K562 (cell line): ENCODE results near the gene CLSTN2.

Experiments used
- CREB1 ChIP-seq, 2 experiments: sonication (generic) in 1 of 2; formaldehyde crosslinking in 1 of 2; IDR thresholded peaks; 2 replicates each; pipeline versions ENCODE4 v1.6.1 to v1.8.0; 2012 to 2022; ENCODE audit warnings: inconsistent platforms in 1 of 2, mild to moderate bottlenecking in 1 of 2, missing genetic modification reagents in 1 of 2, moderate library complexity in 1 of 2
- JUN ChIP-seq, 2 experiments: sonication (generic) in 1 of 2; formaldehyde crosslinking in 1 of 2; IDR thresholded peaks; 2 replicates each; pipeline versions ENCODE4 v1.6.1 to v1.8.0; 2012 to 2022; ENCODE audit warnings: borderline replicate concordance in 2 of 2, mild to moderate bottlenecking in 2 of 2, improper control_type of control experiment in 1 of 2, low read depth in 1 of 2, low read length in 1 of 2, missing genetic modification reagents in 1 of 2
- MXI1 ChIP-seq: IDR thresholded peaks from 2 replicates; pipeline ENCODE4 v1.6.1; 2011; ENCODE audit warnings: low read depth, mild to moderate bottlenecking, improper control_type of control experiment, low read length
- PCBP2 ChIP-seq: fragments of 200-400 bp; formaldehyde crosslinking; IDR thresholded peaks from 2 replicates; pipeline ENCODE4 v1.6.1; 2018; ENCODE audit warnings: low read length, low read depth, mild to moderate bottlenecking, moderate library complexity; ENCODE audit not compliant: poor library complexity, severe bottlenecking
- RAD21 ChIP-seq, 2 experiments: fragments of 250-450 bp in 1 of 2; fragments of 450-650 bp in 1 of 2; sonication (Bioruptor Pico) in 1 of 2; formaldehyde crosslinking in 1 of 2; IDR thresholded peaks in 1 of 2; conservative IDR thresholded peaks in 1 of 2; 2 replicates each; pipeline versions ENCODE4 v1.4.0 to v1.8.0; 2020 to 2022; ENCODE audit warnings: mild to moderate bottlenecking in 2 of 2, moderate library complexity in 1 of 2
- SLC30A9 ChIP-seq: fragments of 250-450 bp; sonication (Bioruptor Pico); IDR thresholded peaks from 2 replicates; pipeline ENCODE4 v1.8.0; 2022; ENCODE audit warnings: mild to moderate bottlenecking, moderate library complexity
- SP2 ChIP-seq: IDR thresholded peaks from 2 replicates; pipeline ENCODE4 v1.6.1; 2011; ENCODE audit warnings: mild to moderate bottlenecking, low read depth, low read length, moderate library complexity; ENCODE audit not compliant: poor library complexity, severe bottlenecking; ENCODE audit errors: extremely low read depth
- TSC22D4 ChIP-seq: fragments of 450-650 bp; IDR thresholded peaks from 2 replicates; pipeline ENCODE4 v1.6.1; 2016; ENCODE audit warnings: missing genetic modification characterization, missing biosample characterization, control low read depth
- YY1 ChIP-seq, 3 experiments: IDR thresholded peaks; 2 replicates each; pipeline ENCODE4 v1.6.1; 2011; ENCODE audit warnings: low read length in 2 of 3, mild to moderate bottlenecking in 2 of 3, moderate library complexity in 2 of 3, borderline replicate concordance in 1 of 3, control low read depth in 1 of 3, low read depth in 1 of 3; ENCODE audit not compliant: insufficient read depth in 3 of 3, insufficient replicate concordance in 2 of 3, control insufficient read depth in 1 of 3, insufficient read length in 1 of 3; ENCODE audit errors: extremely low read depth in 1 of 3
- ZNF431 ChIP-seq: sonication (generic); formaldehyde crosslinking; IDR thresholded peaks from 2 replicates; pipeline ENCODE4 v1.8.0; 2022; ENCODE audit warnings: mild to moderate bottlenecking, missing genetic modification reagents
- ZNF592 ChIP-seq: fragments of 450-650 bp; IDR thresholded peaks from 2 replicates; pipeline ENCODE4 v1.6.1; 2017; ENCODE audit warnings: antibody characterized with exemption, mild to moderate bottlenecking

GRCh38 chr3:140160553-140160952 lies 225.6 kb downstream of the CLSTN2 start:
- TF ChIP-seq RAD21 (CRISPR knock-in tag; conservative IDR thresholded peaks at IDR 0.05 in 1 of 2, IDR thresholded peaks at IDR 0.05 in 1 of 2) (no peak), SLC30A9 (CRISPR knock-in tag) (no peak), ZNF592 (no peak), SP2 (no peak), ZNF431 (CRISPR knock-in tag) (no peak), TSC22D4 (no peak), JUN (IDR thresholded peaks at IDR 0.05; ENCODE audit: borderline replicate concordance, low read depth, low read length) (no peak), JUN (CRISPR knock-in tag; IDR thresholded peaks at IDR 0.05; ENCODE audit: borderline replicate concordance) (no peak), MXI1 (no peak), CREB1 (IDR thresholded peaks at IDR 0.05) (no peak), CREB1 (CRISPR knock-in tag; IDR thresholded peaks at IDR 0.05) (no peak), YY1 (IDR thresholded peaks at IDR 0.05; ENCODE audit: borderline replicate concordance in 1 of 3, control insufficient read depth in 1 of 3, extremely low read depth in 1 of 3, insufficient read depth in 3 of 3, insufficient read length in 1 of 3, insufficient replicate concordance in 2 of 3, low read depth in 1 of 3, low read length in 2 of 3) (no peak), PCBP2 (no peak)
